Measurements from ENCODE around the gene EWSR1. TPM values are rescaled to one million over a fixed set of nuclear protein-coding genes. Genes with fewer than 3 reads are reported as not detected.

The EWSR1 gene
- total RNA-seq, 1 donor = 139 TPM

DNA sequence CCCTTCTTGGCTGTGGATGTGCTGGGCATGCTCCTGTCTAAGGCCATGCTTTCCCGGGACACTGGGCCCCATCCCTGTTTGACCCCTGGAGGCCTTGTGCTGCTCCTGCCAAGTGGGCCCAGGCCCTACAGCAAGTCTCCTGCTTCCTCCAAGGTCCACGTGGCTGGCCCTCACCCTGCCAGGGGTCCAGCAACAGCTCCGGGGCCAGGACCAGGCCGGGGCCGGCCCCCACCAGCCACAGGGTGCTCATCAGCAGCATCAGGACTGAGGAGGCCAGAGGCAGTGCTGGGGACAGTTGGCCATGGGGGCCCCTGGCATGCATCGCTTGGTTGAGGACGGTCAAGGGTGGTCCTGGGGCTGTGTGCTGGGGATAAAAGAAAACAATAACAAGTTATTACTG lies 2.8 kb upstream of the EWSR1 start:
- Histone ChIP-seq H3K36me3 (ENCODE audit: insufficient read depth, low read length) (peaks cover 20% of the 10 kb centered on the region), H2AFZ (ENCODE audit: low read length) (no peak overlapping the region), H3K4me2 (ENCODE audit: insufficient read depth, low read length) (no peak overlapping the region), H3K9me3 (ENCODE audit: low read depth, low read length) (no peaks in the 10 kb centered on the region), H3K4me3 (ENCODE audit: insufficient read depth, low read length) (no peak overlapping the region), H3K27ac (ENCODE audit: low read depth, low read length) (no peak overlapping the region), H3K79me2 (ENCODE audit: insufficient read depth, low read length) (peaks cover 47% of the 10 kb centered on the region), H3K4me1 (ENCODE audit: insufficient read depth, low read length) (peaks cover 28% of the 10 kb centered on the region), H4K20me1 (ENCODE audit: insufficient read depth, low read length) (peaks cover 23% of the 10 kb centered on the region), H3K27me3 (ENCODE audit: insufficient read depth, low read length) (no peaks in the 10 kb centered on the region)
- DNase-seq (ENCODE audit: insufficient read length, low spot score, missing footprints) = no peak
- TF ChIP-seq, protein P1, sequence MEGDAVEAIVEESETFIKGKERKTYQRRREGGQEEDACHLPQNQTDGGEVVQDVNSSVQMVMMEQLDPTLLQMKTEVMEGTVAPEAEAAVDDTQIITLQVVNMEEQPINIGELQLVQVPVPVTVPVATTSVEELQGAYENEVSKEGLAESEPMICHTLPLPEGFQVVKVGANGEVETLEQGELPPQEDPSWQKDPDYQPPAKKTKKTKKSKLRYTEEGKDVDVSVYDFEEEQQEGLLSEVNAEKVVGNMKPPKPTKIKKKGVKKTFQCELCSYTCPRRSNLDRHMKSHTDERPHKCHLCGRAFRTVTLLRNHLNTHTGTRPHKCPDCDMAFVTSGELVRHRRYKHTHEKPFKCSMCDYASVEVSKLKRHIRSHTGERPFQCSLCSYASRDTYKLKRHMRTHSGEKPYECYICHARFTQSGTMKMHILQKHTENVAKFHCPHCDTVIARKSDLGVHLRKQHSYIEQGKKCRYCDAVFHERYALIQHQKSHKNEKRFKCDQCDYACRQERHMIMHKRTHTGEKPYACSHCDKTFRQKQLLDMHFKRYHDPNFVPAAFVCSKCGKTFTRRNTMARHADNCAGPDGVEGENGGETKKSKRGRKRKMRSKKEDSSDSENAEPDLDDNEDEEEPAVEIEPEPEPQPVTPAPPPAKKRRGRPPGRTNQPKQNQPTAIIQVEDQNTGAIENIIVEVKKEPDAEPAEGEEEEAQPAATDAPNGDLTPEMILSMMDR (IDR thresholded peaks at IDR 0.05; ENCODE audit: extremely low read depth, low read depth, low read length) = no peak

- Histone ChIP-seq H3K36me3 (ENCODE audit: insufficient read depth, low read length) (peaks cover 22% of the 10 kb centered on the region), H3K4me1 (ENCODE audit: insufficient read depth, low read length) (peaks cover 33% of the 10 kb centered on the region), H3K4me2 (ENCODE audit: insufficient read depth, low read length) (peak overlapping the region; percentile 98), H3K4me3 (ENCODE audit: insufficient read depth, low read length) (no peak overlapping the region), H3K27ac (ENCODE audit: low read depth, low read length) (no peak overlapping the region), H3K9me3 (ENCODE audit: low read depth, low read length) (no peaks in the 10 kb centered on the region), H3K27me3 (ENCODE audit: insufficient read depth, low read length) (no peaks in the 10 kb centered on the region), H4K20me1 (ENCODE audit: insufficient read depth, low read length) (peaks cover 28% of the 10 kb centered on the region), H3K79me2 (ENCODE audit: insufficient read depth, low read length) (peaks cover 53% of the 10 kb centered on the region), H2AFZ (ENCODE audit: low read length) (no peak overlapping the region)
- no peak for DNase-seq (ENCODE audit: insufficient read length, low spot score, missing footprints)
- TF ChIP-seq, protein P1 (IDR thresholded peaks at IDR 0.05; ENCODE audit: extremely low read depth, low read depth, low read length) = no peak
These were observed 2.1 kb upstream of the EWSR1 start for GRCh38 chr22:29265929-29266328.

DNA sequence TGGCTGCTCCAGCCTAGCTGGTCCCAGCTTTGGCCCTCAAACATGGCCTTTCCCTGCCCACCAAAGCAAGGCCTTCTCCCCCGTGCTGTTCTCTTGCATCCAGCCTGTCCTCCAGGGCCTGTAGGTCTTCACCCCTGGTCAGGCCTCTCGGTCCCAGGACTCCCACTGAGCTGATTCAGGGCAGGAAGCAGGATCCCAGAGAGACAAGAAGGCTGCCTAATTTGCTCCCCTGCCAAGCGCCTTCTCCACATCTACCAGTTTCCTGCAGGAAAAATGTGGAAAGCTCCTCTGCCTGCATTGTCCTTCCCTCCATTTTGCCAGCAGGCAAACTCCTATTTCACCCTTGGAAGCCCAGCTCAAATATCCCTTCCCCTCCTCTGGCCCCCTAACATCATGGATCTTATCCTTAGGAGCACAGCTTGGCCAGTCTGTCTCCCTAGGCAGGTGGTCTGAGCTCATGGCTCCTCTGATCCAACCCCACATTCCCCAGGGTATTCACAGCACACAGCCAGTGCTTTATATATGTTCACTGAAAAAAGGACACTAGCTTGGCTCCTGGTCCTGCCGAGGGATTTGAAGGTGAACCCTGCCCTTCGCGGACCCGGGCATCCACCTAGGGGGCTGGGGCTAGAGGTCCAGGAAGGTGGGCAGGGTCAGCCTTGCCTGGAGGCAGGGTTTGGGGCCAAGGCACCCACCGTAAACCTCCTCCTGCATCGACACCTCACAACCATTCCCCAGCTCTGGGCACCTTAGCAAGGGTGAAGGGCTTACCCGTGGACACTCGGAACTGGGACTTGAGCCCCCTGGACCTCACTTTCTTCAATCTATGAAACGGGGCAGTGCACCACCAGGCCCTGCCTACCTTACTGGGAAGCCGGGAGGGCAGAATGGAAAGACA lies 1.3 kb upstream of the EWSR1 start:
- H3K36me3 ChIP-seq (ENCODE audit: insufficient read depth, low read length) = peaks cover 30% of the 10 kb centered on the region
- peak overlapping the region; percentile 92 for H2AFZ ChIP-seq (ENCODE audit: low read length)
- peak overlapping the region; percentile 100 for H3K27ac ChIP-seq (ENCODE audit: low read depth, low read length)
- TF ChIP-seq, protein P1 (IDR thresholded peaks at IDR 0.05; ENCODE audit: extremely low read depth, low read depth, low read length) = no peak
- peaks cover 62% of the 10 kb centered on the region for H3K79me2 ChIP-seq (ENCODE audit: insufficient read depth, low read length)
- no peaks in the 10 kb centered on the region for H3K27me3 ChIP-seq (ENCODE audit: insufficient read depth, low read length)
- H3K4me2 ChIP-seq (ENCODE audit: insufficient read depth, low read length) = peak overlapping the region; percentile 98
- peaks cover 34% of the 10 kb centered on the region for H4K20me1 ChIP-seq (ENCODE audit: insufficient read depth, low read length)
- peak overlapping the region; percentile 98 for H3K4me3 ChIP-seq (ENCODE audit: insufficient read depth, low read length)
- DNase-seq (ENCODE audit: insufficient read length, low spot score, missing footprints) = peak; percentile 81
- H3K9me3 ChIP-seq (ENCODE audit: low read depth, low read length) = no peaks in the 10 kb centered on the region
- H3K4me1 ChIP-seq (ENCODE audit: insufficient read depth, low read length) = peaks cover 41% of the 10 kb centered on the region

- peak overlapping the region; percentile 92 for H2AFZ ChIP-seq (ENCODE audit: low read length)
- peaks cover 40% of the 10 kb centered on the region for H4K20me1 ChIP-seq (ENCODE audit: insufficient read depth, low read length)
- peaks cover 48% of the 10 kb centered on the region for H3K4me1 ChIP-seq (ENCODE audit: insufficient read depth, low read length)
- DNase-seq (ENCODE audit: insufficient read length, low spot score, missing footprints) = no peak
- H3K27ac ChIP-seq (ENCODE audit: low read depth, low read length) = peak overlapping the region; percentile 100
- H3K36me3 ChIP-seq (ENCODE audit: insufficient read depth, low read length) = peaks cover 36% of the 10 kb centered on the region
- H3K79me2 ChIP-seq (ENCODE audit: insufficient read depth, low read length) = peaks cover 68% of the 10 kb centered on the region
- no peaks in the 10 kb centered on the region for H3K27me3 ChIP-seq (ENCODE audit: insufficient read depth, low read length)
- peak overlapping the region; percentile 98 for H3K4me3 ChIP-seq (ENCODE audit: insufficient read depth, low read length)
- no peaks in the 10 kb centered on the region for H3K9me3 ChIP-seq (ENCODE audit: low read depth, low read length)
- TF ChIP-seq, protein P1 (IDR thresholded peaks at IDR 0.05; ENCODE audit: extremely low read depth, low read depth, low read length) = no peak
- H3K4me2 ChIP-seq (ENCODE audit: insufficient read depth, low read length) = peak overlapping the region; percentile 98
These were observed 608 bp upstream of the EWSR1 start for GRCh38 chr22:29267462-29267857.
